Epithelial cell of proximal tubule (primary cell): ENCODE data around the gene BFSP1. TPM values are rescaled to one million over a fixed set of nuclear protein-coding genes. Genes with fewer than 3 reads are reported as not detected.

ENCODE experiments used
- DNase-seq: peaks from one replicate; pipeline ENCODE4 v3.0.0-alpha.2; 2011; ENCODE audit warnings: low read depth
- H3K4me3 ChIP-seq: 2 replicates; pipeline ENCODE4 v1.5.1; 2011; ENCODE audit warnings: low read depth, mild to moderate bottlenecking, low read length
- CTCF ChIP-seq: conservative IDR thresholded peaks from 2 replicates; pipeline ENCODE4 v1.5.1; 2012; ENCODE audit warnings: low read depth, mild to moderate bottlenecking, low read length
- total RNA-seq: library from RNA; depleted of rRNA; stranded (reverse); fragments of >200 nt; gene quantifications from 2 replicates; pipeline ENCODE4 v1.2.3, GENCODE V29; 2015

Gene BFSP1
- total RNA-seq, 1 donor from 2014 or later = 2.3 TPM

GRCh38 chr20:17469246-17470030 lies 61.7 kb downstream of the BFSP1 start:
- no peak for DNase-seq
- H3K4me3 ChIP-seq = no peak overlapping the region
- no peak for TF ChIP-seq CTCF

GRCh38 chr20:17468073-17468840 lies 62.9 kb downstream of the BFSP1 start:
- H3K4me3 ChIP-seq = no peak overlapping the region
- no peak for DNase-seq
- TF ChIP-seq CTCF = no peak

GRCh38 chr20:17467120-17467655 lies 64.0 kb downstream of the BFSP1 start:
- DNase-seq = no peak
- H3K4me3 ChIP-seq = no peak overlapping the region
- TF ChIP-seq CTCF = no peak

- DNase-seq = no peak
- H3K4me3 ChIP-seq = no peak overlapping the region
- no peak for TF ChIP-seq CTCF
These were observed 64.5 kb downstream of the BFSP1 start for GRCh38 chr20:17466641-17467040.

- DNase-seq = no peak
- TF ChIP-seq CTCF = no peak
These were observed 65.9 kb downstream of the BFSP1 start for GRCh38 chr20:17465236-17465635.

GRCh38 chr20:17463711-17464110 lies 67.5 kb downstream of the BFSP1 start:
- no peak for TF ChIP-seq CTCF
- no peak overlapping the region for H3K4me3 ChIP-seq
- DNase-seq = no peak

More at GRCh38 chr20:17465236-17465635, 65.9 kb downstream of the BFSP1 start:
- no peak overlapping the region for H3K4me3 ChIP-seq
